ENCODE measurements around the gene GRAMD1B.

- no peak for TF ChIP-seq CTCF (IDR thresholded peaks at IDR 0.05)
- no peak for TF ChIP-seq EP300 (IDR thresholded peaks at IDR 0.05)
These were observed 224.6 kb downstream of the GRAMD1B start, which contains the start of gene SCN3B for GRCh38 chr11:123654566-123655081.

All from suprapubic skin (tissue), 3 donors.